Endothelial cell of umbilical vein (primary cell): Measurements from ENCODE around the gene ESF1. TPM values are rescaled to one million over a fixed set of nuclear protein-coding genes. Genes with fewer than 3 reads are reported as not detected.

Experiments
- BruUV-seq: library from RNA; stranded (reverse); fragments of 400-500 nt; replicated peaks from 2 replicates; lab custom pipeline; 2021; lab: Mats Ljungman, UMichigan
- CTCF ChIA-PET: fragments of 300-600, 350-600 bp; sonication (Branson Sonifier 250); formaldehyde crosslinking; loops from one replicate; lab custom pipeline; 2021; ENCODE audit warnings: antibody characterized with exemption, inconsistent platforms; lab: Charles Lee
- POLR2A ChIA-PET: fragments of 300-600, 350-600 bp; sonication (Branson Sonifier 250); formaldehyde crosslinking; loops from one replicate; lab custom pipeline; 2021; ENCODE audit warnings: antibody characterized with exemption, inconsistent platforms; lab: Charles Lee
- DNase-seq: peaks from one replicate; pipeline ENCODE4 v3.0.0-alpha.2; 2011; ENCODE audit warnings: low read depth, low spot score
- FAIRE-seq: peaks from 2 replicates; lab custom pipeline; 2011; peaks lifted over from hg19 to GRCh38; lab: Jason Lieb, UNC
- H2AFZ ChIP-seq: 2 replicates; pipeline ENCODE4 v1.6.0; 2012; ENCODE audit warnings: low read depth, low read length, control low read depth, inconsistent platforms
- H3K27ac ChIP-seq: 2 replicates; pipeline ENCODE4 v1.5.1; 2011; ENCODE audit warnings: low read depth, mild to moderate bottlenecking, control low read depth, low read length, moderate library complexity; ENCODE audit not compliant: insufficient read depth
- H3K27me3 ChIP-seq, 2 experiments: 2 replicates each; pipeline versions ENCODE4 v1.6.0 to v1.6.1; 2011; ENCODE audit warnings: low read length in 2 of 2, mixed read lengths in 1 of 2; ENCODE audit not compliant: control insufficient read depth in 2 of 2, insufficient read depth in 2 of 2
- H3K36me3 ChIP-seq, 2 experiments: 2 replicates in 1 of 2; 3 replicates in 1 of 2; pipeline ENCODE4 v1.5.1; 2011; ENCODE audit warnings: low read length in 2 of 2, mild to moderate bottlenecking in 1 of 2, moderate library complexity in 1 of 2; ENCODE audit not compliant: control insufficient read depth in 2 of 2, insufficient read depth in 2 of 2; ENCODE audit errors: extremely low read depth in 1 of 2
- H3K4me1 ChIP-seq: 3 replicates; pipeline ENCODE4 v1.5.1; 2011; ENCODE audit warnings: mild to moderate bottlenecking, low read length; ENCODE audit not compliant: control insufficient read depth, insufficient read depth; ENCODE audit errors: extremely low read depth
- H3K4me2 ChIP-seq: 2 replicates; pipeline ENCODE4 v1.6.1; 2011; ENCODE audit warnings: low read length, control low read depth, mixed read lengths; ENCODE audit not compliant: insufficient read depth
- H3K4me3 ChIP-seq, 3 experiments: fragments of 200-600 bp in 1 of 3; sonication (generic), shearing (Covaris generic) in 1 of 3; replicated peaks in 1 of 3; 2 replicates each; pipeline ENCODE4 v1.5.1; 2011 to 2016; ENCODE audit warnings: control low read depth in 3 of 3, low read length in 3 of 3, mild to moderate bottlenecking in 2 of 3, inconsistent platforms in 1 of 3, low read depth in 1 of 3, moderate library complexity in 1 of 3; ENCODE audit not compliant: insufficient read depth in 1 of 3
- H3K79me2 ChIP-seq: 2 replicates; pipeline ENCODE4 v1.6.0; 2012; ENCODE audit warnings: low read length, inconsistent platforms; ENCODE audit not compliant: control insufficient read depth, insufficient read depth
- H3K9ac ChIP-seq: replicated peaks from 2 replicates; pipeline ENCODE3; 2011; ENCODE audit warnings: low read length, control low read depth; ENCODE audit not compliant: insufficient read depth; ENCODE audit errors: extremely low read depth
- H3K9me1 ChIP-seq: replicated peaks from 3 replicates; pipeline ENCODE4 v1.6.0; 2011; ENCODE audit warnings: mild to moderate bottlenecking, low read length; ENCODE audit not compliant: control insufficient read depth, insufficient read depth; ENCODE audit errors: extremely low read depth
- H3K9me3 ChIP-seq: replicated peaks from 2 replicates; pipeline ENCODE4 v1.5.1; 2012; ENCODE audit warnings: low read length, inconsistent platforms; ENCODE audit not compliant: control insufficient read depth, insufficient read depth
- H4K20me1 ChIP-seq: replicated peaks from 2 replicates; pipeline ENCODE3; 2011; ENCODE audit warnings: mild to moderate bottlenecking, low read length; ENCODE audit not compliant: control insufficient read depth, insufficient read depth; ENCODE audit errors: extremely low read depth
- CTCF ChIP-seq, 2 donors: IDR thresholded peaks; 1 replicate in 1 of 2; 2 replicates in 1 of 2; pipeline ENCODE4 v1.5.1; 2011; ENCODE audit warnings: low read length in 2 of 2, mild to moderate bottlenecking in 2 of 2, moderate library complexity in 2 of 2, control low read depth in 1 of 2, inconsistent platforms in 1 of 2, low read depth in 1 of 2; ENCODE audit not compliant: insufficient read depth in 1 of 2; ENCODE audit errors: extremely low read depth in 1 of 2
- EZH2 ChIP-seq: IDR thresholded peaks from 2 replicates; pipeline ENCODE4 v1.6.1; 2012; ENCODE audit warnings: borderline replicate concordance, low read depth, mild to moderate bottlenecking, moderate library complexity, low read length, inconsistent platforms; ENCODE audit not compliant: severe bottlenecking
- FOS ChIP-seq: IDR thresholded peaks from 2 replicates; pipeline ENCODE4 v1.6.1; 2011; ENCODE audit warnings: mild to moderate bottlenecking, low read length, moderate library complexity, borderline replicate concordance; ENCODE audit not compliant: insufficient read depth
- GATA2 ChIP-seq: IDR thresholded peaks from 2 replicates; pipeline ENCODE4 v1.7.0; 2011; ENCODE audit warnings: low read depth, mild to moderate bottlenecking, moderate library complexity, mixed read lengths, low read length; ENCODE audit not compliant: insufficient read length, insufficient read depth
- JUN ChIP-seq: IDR thresholded peaks from 2 replicates; pipeline ENCODE4 v1.6.1; 2011; ENCODE audit warnings: borderline replicate concordance, low read depth; ENCODE audit not compliant: insufficient read length, insufficient read depth
- MAX ChIP-seq: IDR thresholded peaks from 2 replicates; pipeline ENCODE4 v1.6.1; 2011; ENCODE audit not compliant: insufficient read depth, insufficient read length
- MYC ChIP-seq: IDR thresholded peaks from one replicate; pipeline ENCODE4 v1.6.1; 2011; ENCODE audit warnings: mild to moderate bottlenecking, low read depth, low read length
- POLR2A ChIP-seq: IDR thresholded peaks from 2 replicates; pipeline ENCODE4 v1.6.1; 2012; ENCODE audit warnings: low read depth, mild to moderate bottlenecking, control low read depth, low read length
- POLR2AphosphoS5 ChIP-seq: IDR thresholded peaks from 2 replicates; pipeline ENCODE4 v1.6.1; 2012; ENCODE audit warnings: low read depth, mild to moderate bottlenecking, control low read depth, low read length, moderate library complexity; ENCODE audit not compliant: insufficient read depth
- dilution Hi-C: fragments of 300-500 bp; cut with MboI; formaldehyde crosslinking; loops from one replicate; pipeline ENCODE4 v1.15.0; 2019; ENCODE audit warnings: low sequenced_read_pairs; ENCODE audit not compliant: extremely low pct_ligation_motif_present
- intact Hi-C: fragments of 100-400 bp; cut with micrococcal nuclease; formaldehyde crosslinking; loops from one replicate; pipeline ENCODE4 v1.10.0; 2022
- polyA plus RNA-seq, 4 experiments: library from polyadenylated mRNA; depleted of rRNA in 3 of 4; stranded (reverse) in 3 of 4; unstranded in 1 of 4; fragments of >200 nt; gene quantifications; 2 replicates each; pipeline versions ENCODE4 v1.2.1 to v1.2.3, GENCODE V29; 2011 to 2012; ENCODE audit warnings: missing spikeins in 1 of 4
- total RNA-seq: library from RNA; stranded (reverse); gene quantifications from 2 replicates; pipeline ENCODE4 v1.2.3, GENCODE V29; 2021

ESF1 gene
- total and polyA plus RNA-seq, 2 donors (not counting 3 experiments of a cell fraction or from before 2014, with no cell fraction given) = 0.72 to 15.5 TPM

GRCh38 chr20:13810446-13810845 is 25.7 kb upstream of the ESF1 start:
- no peaks in the 10 kb centered on the region for H3K9me1 ChIP-seq
- peaks cover 12 to 28% of the 10 kb centered on the region in 2 experiments for H3K36me3 ChIP-seq
- intact Hi-C loops = no loop called here
- H3K9me3 ChIP-seq = no peaks in the 10 kb centered on the region
- POLR2A ChIA-PET = no interaction called here
- dilution Hi-C loops = no loop called here
- H2AFZ ChIP-seq = no peak overlapping the region
- H3K79me2 ChIP-seq = no peaks in the 10 kb centered on the region
- no peak overlapping the region for H3K9ac ChIP-seq
- H3K27me3 ChIP-seq = no peaks in the 10 kb centered on the region
- no TSS peak for BruUV-seq
- H3K4me2 ChIP-seq = no peak overlapping the region
- FAIRE-seq (no peak), DNase-seq (no peak)
- no peaks in the 10 kb centered on the region for H4K20me1 ChIP-seq
- no peaks in the 10 kb centered on the region for H3K4me1 ChIP-seq
- no peak overlapping the region for H3K27ac ChIP-seq
- TF ChIP-seq MYC (no peak), JUN (no peak), FOS (no peak), POLR2AphosphoS5 (no peak), CTCF (IDR thresholded peaks at IDR 0.05; ENCODE audit: extremely low read depth in 1 of 2, insufficient read depth in 1 of 2, low read depth in 1 of 2, low read length in 2 of 2) (no peak), EZH2 (no peak), MAX (no peak), POLR2A (no peak), GATA2 (no peak)
- no peak overlapping the region for H3K4me3 ChIP-seq
- CTCF ChIA-PET = interaction anchor here (1.3 to 2.7 kb wide), 2 partner anchors 10 to 22 kb away, joined by 3 to 12 read pairs; no protein-coding TSS in a partner anchor
